ENCODE measurements around the gene RHBDL3.
"Not testable (repeated sequence)": the region's sequence is repeated elsewhere in the genome, so short reads cannot be mapped to it uniquely, and the experiment has no call there.

The RHBDL3 gene

DNA sequence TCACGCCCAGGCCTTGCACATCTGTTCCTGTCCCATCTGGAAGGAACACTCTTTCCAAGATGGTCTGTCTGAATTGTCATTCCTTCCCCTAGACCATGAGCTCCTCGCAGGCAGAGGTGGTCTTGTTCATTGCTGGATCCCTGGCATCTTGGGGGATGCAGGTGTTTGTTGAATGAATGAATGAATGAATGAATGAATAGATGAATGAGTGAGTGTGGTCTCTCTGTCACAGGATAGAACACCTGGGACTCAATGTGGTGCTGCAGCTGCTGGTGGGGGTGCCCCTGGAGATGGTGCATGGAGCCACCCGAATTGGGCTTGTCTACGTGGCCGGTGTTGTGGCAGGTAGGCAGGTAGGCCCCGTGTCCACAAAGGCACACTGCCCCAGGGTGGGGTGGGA is 32.2 kb downstream of the RHBDL3 start:
- no peak for DNase-seq

GRCh38 chr17:32298298-32298697 is 32.7 kb downstream of the RHBDL3 start:
- no peak for DNase-seq

DNA sequence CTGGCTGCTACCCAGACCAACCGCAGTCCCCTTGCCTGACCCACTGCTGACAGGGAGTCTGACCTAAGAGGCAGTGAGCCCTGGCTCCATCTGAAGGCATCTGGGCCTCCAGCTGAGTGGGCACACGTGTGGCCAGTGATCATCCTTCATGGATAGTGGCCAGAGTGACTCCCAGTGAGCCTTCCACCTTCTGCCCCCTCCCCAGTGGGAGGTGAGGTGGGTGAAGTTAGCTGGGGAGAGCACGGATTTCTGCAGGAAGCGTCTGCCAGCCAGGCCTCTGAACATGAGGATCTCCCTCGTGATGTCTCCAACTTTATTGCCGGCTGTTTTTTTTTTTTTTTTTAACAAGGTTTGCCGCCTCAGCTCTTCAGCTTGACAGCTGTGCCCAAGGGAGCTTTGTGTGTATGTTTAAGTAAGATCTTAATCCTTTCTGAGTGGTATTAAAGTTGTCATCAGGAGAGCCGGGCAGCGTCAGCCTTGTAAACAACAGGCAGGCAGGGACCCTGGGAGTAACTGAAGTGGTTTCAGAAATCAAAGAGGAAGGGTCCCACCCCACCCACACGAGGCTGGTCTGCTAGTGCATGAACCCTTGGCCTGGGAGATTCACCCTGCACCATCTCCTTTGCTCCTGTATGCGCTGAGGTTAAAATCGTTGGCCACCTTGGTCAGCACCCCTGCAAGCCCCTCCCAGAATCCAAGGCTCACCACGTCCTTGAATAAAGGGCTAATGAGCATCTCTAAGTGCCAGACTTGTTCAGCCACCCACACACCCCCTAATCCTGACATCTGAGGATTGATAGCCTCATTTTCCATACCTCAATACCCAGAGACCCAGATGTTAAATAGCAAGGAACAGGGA is 33.3 kb downstream of the RHBDL3 start:
- no peak for DNase-seq

DNA sequence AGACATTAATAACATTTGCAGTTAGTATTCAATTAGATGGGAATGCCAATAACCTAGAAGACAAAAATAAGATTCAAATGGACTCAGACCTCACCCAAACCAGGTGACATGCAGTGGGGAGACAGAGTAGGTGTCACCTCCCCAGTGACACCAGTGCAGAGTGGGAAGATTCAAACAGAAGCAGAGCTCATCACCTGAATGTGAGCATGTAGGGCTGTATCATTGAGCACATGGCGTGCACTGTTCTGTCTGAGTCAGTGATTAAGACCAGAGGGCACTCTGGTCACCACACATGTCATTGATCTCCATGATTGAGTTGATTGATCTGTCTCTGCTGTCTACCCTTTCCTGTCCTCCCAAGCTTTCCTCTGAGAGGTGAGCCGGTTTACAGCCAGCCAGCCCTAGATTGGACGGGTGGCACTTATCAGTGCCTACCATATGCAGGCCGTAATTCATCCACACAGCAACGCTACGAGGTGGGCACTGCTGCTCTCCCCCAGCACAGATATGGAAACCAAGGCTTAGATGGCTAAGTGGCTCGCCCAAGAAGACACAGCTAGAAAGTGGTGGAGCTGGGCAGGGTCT is 34.0 kb downstream of the RHBDL3 start:
- no peak for DNase-seq

DNA sequence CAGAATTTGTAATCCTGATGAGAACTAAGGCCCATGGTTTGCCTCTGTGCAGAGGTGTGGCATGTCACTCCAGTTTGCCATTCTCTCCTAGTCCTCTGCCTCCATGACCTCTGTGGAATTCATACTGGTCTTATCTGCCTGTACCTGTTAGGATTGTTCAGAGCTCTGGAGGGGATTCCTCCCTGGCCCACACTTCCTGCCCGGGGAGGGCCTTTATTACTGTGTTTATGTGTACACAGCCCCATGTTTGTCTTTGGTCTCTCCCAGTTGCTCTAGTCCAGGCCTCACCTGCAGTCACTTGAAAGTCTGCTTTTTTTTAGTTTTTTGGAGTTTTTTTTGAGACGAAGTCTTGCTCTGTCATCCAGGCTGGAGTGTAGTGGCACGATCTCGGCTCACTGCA is 36.4 kb downstream of the RHBDL3 start:
- no peak for DNase-seq

DNA sequence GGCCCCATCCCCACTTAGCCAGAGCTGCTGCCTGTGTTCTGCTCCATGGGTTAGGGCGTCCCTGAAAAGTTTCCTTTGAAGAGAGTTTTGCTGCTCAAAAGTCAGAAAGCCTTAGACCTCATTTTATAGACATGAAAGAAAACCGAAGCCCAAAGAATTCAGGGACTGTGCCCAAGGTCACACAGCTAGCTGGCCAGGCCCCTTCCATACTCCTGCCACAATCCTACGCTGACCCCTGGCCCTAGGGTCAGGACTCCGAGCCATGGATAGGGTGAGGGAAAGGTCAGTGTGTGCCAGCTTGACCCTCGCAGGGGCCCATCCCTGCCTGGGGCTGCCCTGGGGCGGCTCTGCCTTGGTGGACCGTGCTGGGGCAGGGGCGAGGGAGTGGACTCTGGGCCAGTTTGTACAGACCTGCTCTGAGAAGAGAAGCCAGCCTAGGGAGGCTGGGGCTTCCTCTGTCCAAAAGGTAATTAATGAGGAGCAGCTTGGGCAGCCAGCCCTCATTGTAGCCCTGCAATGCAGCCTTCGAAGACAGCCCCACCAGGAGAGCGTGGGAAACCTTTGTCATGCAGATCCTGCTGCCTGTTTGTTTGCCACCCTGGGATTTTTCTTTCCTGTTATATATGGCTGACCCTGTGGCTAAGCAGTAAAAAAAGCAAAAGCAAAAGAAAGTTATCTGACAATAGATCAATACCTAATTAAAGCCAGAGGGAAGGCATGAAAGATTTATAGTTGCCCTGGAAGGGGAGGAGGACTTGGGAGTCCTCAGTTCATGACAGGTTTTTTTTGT is 37.4 kb downstream of the RHBDL3 start:
- no peak for DNase-seq

DNA sequence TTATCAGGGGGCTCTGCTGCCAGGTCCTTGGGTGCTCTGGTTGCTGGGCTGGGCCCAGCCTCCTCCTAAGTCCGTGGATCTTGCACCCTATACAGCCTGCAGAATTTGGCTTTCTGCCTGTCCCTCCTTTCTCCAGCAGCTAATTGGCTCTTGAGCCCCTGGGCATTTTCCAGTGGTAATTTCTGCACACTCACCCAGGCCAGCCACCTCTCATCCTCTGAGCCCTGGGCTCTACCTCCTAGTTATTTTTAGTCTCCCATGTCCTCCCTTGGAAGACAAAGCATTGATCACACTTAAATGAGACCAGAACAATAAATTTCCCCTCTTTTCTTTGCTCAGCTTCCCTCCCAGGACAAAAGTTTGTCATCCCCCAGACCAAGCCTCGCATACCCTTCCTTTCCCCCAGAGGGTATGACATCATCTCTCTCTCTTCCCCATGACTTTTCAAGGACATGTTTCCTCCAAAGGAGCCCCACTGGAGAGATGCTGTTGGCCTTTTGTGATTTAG is 38.2 kb downstream of the RHBDL3 start:
- DNase-seq = no peak

- DNase-seq = no peak
These were observed 39.4 kb downstream of the RHBDL3 start for GRCh38 chr17:32305049-32305448.

DNA sequence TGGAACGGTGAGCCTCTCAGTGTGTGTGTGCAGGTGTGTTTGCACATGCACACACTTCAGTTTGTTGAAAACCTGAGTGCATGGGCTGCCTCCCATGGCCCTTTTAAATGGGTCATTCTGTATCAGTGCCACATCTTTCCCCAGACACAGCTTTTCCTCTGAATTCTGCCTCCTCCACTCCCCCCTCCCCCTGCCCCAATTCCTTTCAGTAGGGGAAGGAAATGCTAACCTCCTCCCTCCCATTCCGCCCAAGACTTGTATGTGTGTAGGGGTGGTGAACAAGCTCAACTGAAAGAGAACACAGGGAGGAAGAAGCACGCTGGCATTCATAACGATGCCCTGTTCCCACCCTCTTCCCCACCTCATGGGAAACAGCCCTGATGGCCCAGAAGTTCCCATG is 42.0 kb downstream of the RHBDL3 start:
- no peak for DNase-seq

- DNase-seq = no peak
These were observed 45.5 kb downstream of the RHBDL3 start for GRCh38 chr17:32311028-32311536.

GRCh38 chr17:32314636-32315035 is 49.0 kb downstream of the RHBDL3 start:
- no peak for DNase-seq

- DNase-seq = no peak
These were observed 49.5 kb downstream of the RHBDL3 start for GRCh38 chr17:32315171-32315570.

GRCh38 chr17:32316653-32317052 is 51.0 kb downstream of the RHBDL3 start:
- DNase-seq = not testable (repeated sequence)

DNA sequence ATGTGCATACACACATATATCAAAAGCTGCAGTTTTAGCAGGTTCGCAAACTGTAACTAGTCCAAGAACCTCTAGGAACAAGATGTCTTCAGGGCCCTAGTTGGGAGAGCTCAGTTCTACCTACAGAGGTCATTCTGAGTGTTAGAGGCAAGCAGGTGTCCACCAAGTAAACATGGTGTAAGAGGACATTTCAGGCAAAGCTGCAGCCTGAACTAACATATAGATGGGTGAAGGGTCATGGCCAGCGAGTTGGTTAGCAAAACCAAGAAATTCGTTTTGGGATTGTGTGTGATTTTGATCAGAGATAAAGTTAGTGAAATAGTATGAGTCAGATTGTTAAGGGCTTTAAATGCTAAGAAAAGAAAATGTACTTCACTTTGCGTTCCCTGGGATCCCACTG is 51.7 kb downstream of the RHBDL3 start:
- DNase-seq = no peak

GRCh38 chr17:32318071-32318470 is 52.4 kb downstream of the RHBDL3 start:
- no peak for DNase-seq

DNA sequence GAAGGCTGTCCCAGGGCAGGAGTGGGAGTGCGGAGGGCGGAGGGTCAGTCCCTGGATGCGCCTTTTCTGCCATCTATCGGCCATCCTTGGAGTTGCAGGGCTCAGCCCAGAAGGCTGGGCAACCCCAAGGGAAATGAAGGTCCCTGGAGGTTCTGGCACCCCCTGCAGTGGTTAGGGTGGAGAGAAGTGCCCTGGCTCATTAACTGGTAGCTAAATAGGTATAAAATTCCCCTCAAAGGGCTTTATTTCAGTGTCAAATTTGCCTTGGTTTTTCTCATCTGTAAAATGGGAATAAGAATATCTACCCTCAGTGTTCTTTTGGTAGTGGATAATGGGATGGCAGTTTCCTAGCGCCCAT is 53.9 kb downstream of the RHBDL3 start:
- DNase-seq = peak; percentile 68

DNA sequence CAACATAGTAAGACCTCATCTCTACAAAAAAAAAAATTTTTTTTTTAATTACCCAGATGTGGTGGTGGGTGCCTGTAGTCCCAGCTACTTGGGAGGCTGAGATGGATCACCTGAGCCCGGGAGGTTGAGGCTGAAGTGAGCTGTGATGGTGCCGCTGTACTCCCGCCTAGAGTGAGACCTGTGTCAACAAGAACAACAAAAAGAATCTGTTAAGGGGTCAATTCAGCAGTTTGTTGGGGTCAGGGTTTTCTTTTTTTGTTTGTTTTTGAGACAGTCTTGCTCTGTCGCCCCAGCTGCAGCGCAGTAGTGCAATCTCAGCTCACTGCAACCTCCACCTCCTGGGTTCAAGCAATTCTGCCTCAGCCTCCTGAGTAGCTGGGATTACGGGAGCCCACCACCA is 54.4 kb downstream of the RHBDL3 start:
- not testable (repeated sequence) for DNase-seq

DNA sequence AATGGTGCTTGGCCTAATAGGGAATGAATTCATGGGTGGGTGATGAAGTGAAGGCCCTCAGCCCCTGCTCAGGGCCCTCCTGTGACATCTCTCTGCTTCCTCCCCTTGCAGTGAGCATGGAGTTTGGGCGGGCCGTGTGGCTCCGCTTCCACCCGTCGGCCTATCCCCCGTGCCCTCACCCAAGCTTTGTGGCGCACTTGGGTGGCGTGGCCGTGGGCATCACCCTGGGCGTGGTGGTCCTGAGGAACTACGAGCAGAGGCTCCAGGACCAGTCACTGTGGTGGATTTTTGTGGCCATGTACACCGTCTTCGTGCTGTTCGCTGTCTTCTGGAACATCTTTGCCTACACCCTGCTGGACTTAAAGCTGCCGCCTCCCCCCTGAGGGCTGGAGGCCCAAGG is 55.2 kb downstream of the RHBDL3 start:
- no peak for DNase-seq

- no peak for DNase-seq
These were observed 57.4 kb downstream of the RHBDL3 start for GRCh38 chr17:32323046-32323445.

DNA sequence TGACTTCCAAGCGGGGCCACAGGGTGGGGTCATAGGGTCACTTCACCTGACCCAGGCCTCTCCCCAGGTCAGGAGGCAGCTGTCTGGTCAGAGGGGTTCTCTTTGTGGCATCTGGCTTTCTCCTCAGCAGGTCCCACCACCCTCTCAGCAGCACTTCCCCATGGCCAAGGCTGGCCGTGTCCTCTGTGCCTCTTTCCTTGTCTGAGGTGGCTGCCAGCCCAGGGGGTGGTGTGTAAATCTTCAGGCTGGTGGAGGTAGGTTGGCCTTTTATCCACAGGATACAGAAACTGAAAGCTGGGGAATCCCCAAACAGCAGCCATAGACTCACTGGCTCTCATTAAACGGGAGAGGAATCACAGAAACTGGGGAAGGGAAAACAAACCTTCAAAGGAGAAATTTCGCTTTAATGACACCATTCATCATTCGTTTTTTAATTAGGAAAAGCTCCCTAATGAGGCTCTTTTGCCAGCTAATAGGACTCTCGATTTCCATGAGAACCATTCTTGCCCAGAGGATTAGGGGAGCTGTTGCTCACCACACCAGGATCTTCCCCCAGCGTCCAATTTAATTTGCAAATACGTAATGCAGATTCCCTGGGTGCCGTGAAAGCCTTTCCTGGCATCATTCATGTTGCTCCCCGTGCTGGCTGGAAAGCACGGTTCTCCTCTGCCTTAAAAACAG is 58.3 kb downstream of the RHBDL3 start:
- DNase-seq = no peak

- DNase-seq = no peak
These were observed 62.3 kb downstream of the RHBDL3 start for GRCh38 chr17:32327911-32328310.

- no peak for DNase-seq
These were observed 64.5 kb downstream of the RHBDL3 start for GRCh38 chr17:32330147-32330546.

Measured in T-helper 9 cell (primary cell).